D721Med (cell line): Measurements from ENCODE around the gene EPHB1.

Experiments
- DNase-seq: peaks from one replicate; pipeline ENCODE4 v3.0.0; 2011; ENCODE audit warnings: low spot score; ENCODE audit not compliant: insufficient read length
- FAIRE-seq: peaks from 2 replicates; lab custom pipeline; 2011; peaks lifted over from hg19 to GRCh38; lab: Jason Lieb, UNC
- CTCF ChIP-seq: IDR thresholded peaks from 2 replicates; pipeline ENCODE4 v1.5.1; 2012; ENCODE audit warnings: mild to moderate bottlenecking, control low read depth; ENCODE audit not compliant: insufficient read depth; ENCODE audit errors: missing control alignments

EPHB1 gene

GRCh38 chr3:135190658-135191057 is 395.6 kb downstream of the EPHB1 start:
- FAIRE-seq (no peak), DNase-seq (no peak)
- no peak for TF ChIP-seq CTCF

GRCh38 chr3:135191708-135192107 is 396.6 kb downstream of the EPHB1 start:
- TF ChIP-seq CTCF: no peak
- DNase-seq (no peak), FAIRE-seq (no peak)

DNA sequence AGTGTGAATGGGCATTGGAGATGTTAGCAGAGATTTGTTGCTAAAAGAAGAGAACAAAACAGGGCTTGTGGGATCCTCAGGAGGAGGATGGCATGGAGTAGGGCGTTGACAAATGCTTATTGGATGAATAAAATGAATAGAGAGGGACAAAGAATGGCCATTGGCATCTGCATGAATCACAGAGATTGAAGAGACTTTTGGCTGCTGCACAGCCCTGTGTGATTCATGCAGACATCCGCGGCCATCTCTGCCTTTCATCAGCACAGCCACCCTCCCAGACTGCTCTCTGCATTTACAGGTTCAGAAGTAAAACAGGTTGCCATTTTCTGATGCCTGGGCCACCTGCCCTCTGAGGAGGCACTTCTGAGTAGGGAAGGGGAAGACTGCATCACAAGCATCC is 397.9 kb downstream of the EPHB1 start:
- DNase-seq: no peak
- TF ChIP-seq CTCF: no peak
- FAIRE-seq: no peak

GRCh38 chr3:135197246-135197645 is 402.2 kb downstream of the EPHB1 start:
- DNase-seq (no peak), FAIRE-seq (no peak)
- TF ChIP-seq CTCF: no peak

- no peak for FAIRE-seq
- no peak for DNase-seq
- TF ChIP-seq CTCF: no peak
These were observed 402.8 kb downstream of the EPHB1 start for GRCh38 chr3:135197856-135198255.

DNA sequence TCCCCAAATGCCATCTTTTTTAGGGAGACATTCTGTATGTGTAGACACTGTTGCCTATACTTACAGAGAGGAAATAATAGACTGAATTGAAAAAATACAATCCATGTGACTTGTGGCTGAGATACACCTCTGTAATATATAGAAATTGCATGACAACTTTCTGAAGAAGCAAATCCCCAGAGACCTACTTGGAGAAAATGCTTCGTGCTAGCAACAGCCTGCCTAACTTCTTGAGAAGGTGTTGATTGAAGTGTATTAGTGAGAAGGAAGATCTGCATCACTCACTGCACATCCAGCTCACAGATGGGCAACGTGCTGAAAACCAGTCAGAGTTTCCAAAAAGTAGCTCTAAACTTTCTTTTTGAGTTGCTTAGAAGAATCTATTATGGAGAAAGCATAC is 404.1 kb downstream of the EPHB1 start:
- DNase-seq: no peak
- no peak for FAIRE-seq
- no peak for TF ChIP-seq CTCF

- no peak for FAIRE-seq
- no peak for TF ChIP-seq CTCF
- DNase-seq: no peak
These were observed 408.0 kb downstream of the EPHB1 start for GRCh38 chr3:135203026-135203425.
